DND-41 (cell line): ENCODE data around the gene SOCS7.
A peak's percentile ranks its signal among the peaks of the same experiment; 100 is the strongest.

ENCODE experiments used
- ATAC-seq: fragments of 200-7000 bp; cut with Tn5 transposase; 3 replicates; pipeline ENCODE4 v1.9.1; 2021; ENCODE audit warnings: low read depth; ENCODE audit not compliant: insufficient read depth
- DNase-seq: peaks from one replicate; pipeline ENCODE4 v3.0.0-alpha.2; 2020
- H2AFZ ChIP-seq: 2 replicates; pipeline ENCODE4 v1.6.0; 2012; ENCODE audit warnings: low read depth, low read length
- H3K27ac ChIP-seq: 2 replicates; pipeline ENCODE4 v1.5.1; 2012; ENCODE audit warnings: low read length, inconsistent platforms
- H3K27me3 ChIP-seq: fragments of 200-600 bp; sonication (generic); 2 replicates; pipeline ENCODE4 v1.6.0; 2012; ENCODE audit warnings: low read length, mild to moderate bottlenecking, inconsistent platforms; ENCODE audit not compliant: insufficient read depth, poor library complexity
- H3K36me3 ChIP-seq: 2 replicates; pipeline ENCODE4 v1.5.1; 2012; ENCODE audit warnings: low read length, inconsistent platforms; ENCODE audit not compliant: insufficient read depth
- H3K4me1 ChIP-seq: 2 replicates; pipeline ENCODE4 v1.5.1; 2012; ENCODE audit warnings: mild to moderate bottlenecking, low read length; ENCODE audit not compliant: insufficient read depth
- H3K4me2 ChIP-seq: 2 replicates; pipeline ENCODE4 v1.6.0; 2012; ENCODE audit warnings: mild to moderate bottlenecking, moderate library complexity, low read length, inconsistent platforms; ENCODE audit not compliant: insufficient read depth
- H3K4me3 ChIP-seq, 2 experiments: fragments of 200-600 bp in 1 of 2; shearing (Covaris generic) in 1 of 2; 2 replicates each; pipeline ENCODE4 v1.5.1; 2012 to 2016; ENCODE audit warnings: inconsistent platforms in 2 of 2, low read length in 2 of 2, mild to moderate bottlenecking in 2 of 2, low read depth in 1 of 2, moderate library complexity in 1 of 2
- H3K79me2 ChIP-seq: 2 replicates; pipeline ENCODE4 v1.6.0; 2012; ENCODE audit warnings: low read length, inconsistent platforms; ENCODE audit not compliant: insufficient read depth
- H3K9ac ChIP-seq: 2 replicates; pipeline ENCODE4 v1.6.0; 2012; ENCODE audit warnings: low read depth, mild to moderate bottlenecking, inconsistent platforms, low read length, moderate library complexity
- H3K9me3 ChIP-seq: 2 replicates; pipeline ENCODE4 v1.5.1; 2012; ENCODE audit warnings: low read length, moderate library complexity, mild to moderate bottlenecking, inconsistent platforms; ENCODE audit not compliant: insufficient read depth, severe bottlenecking
- H4K20me1 ChIP-seq: 2 replicates; pipeline ENCODE4 v1.6.0; 2012; ENCODE audit warnings: low read length; ENCODE audit not compliant: insufficient read depth
- CTCF ChIP-seq: IDR thresholded peaks from 2 replicates; pipeline ENCODE4 v1.5.1; 2012; ENCODE audit warnings: borderline replicate concordance, low read length, moderate library complexity, mild to moderate bottlenecking; ENCODE audit not compliant: poor library complexity, severe bottlenecking; ENCODE audit errors: extremely low read depth
- EZH2 ChIP-seq: IDR thresholded peaks from 3 replicates; pipeline ENCODE4 v1.6.1; 2012; ENCODE audit warnings: borderline replicate concordance, low read depth, mild to moderate bottlenecking, moderate library complexity, low read length, inconsistent platforms; ENCODE audit not compliant: severe bottlenecking

SOCS7 gene

GRCh38 chr17:38441429-38442061, 89.9 kb downstream of the SOCS7 start:
- Histone ChIP-seq H3K9ac (no peak overlapping the region), H2AFZ (no peak overlapping the region), H3K9me3 (no peaks in the 10 kb centered on the region), H3K27ac (no peak overlapping the region; the same call in 1 of the 2 replicates), H3K79me2 (peaks cover 97% of the 10 kb centered on the region), H3K4me1 (peaks cover 7% of the 10 kb centered on the region), H3K4me3 (no peak overlapping the region), H3K36me3 (peaks cover 29% of the 10 kb centered on the region), H4K20me1 (peaks cover 57% of the 10 kb centered on the region), H3K4me2 (no peak overlapping the region), H3K27me3 (no peaks in the 10 kb centered on the region)
- no peak for TF ChIP-seq CTCF
- no peak for TF ChIP-seq EZH2
- no peak for DNase-seq
- no peak for ATAC-seq

GRCh38 chr17:38442548-38442947, 90.9 kb downstream of the SOCS7 start:
- H3K4me1 ChIP-seq = peaks cover 7% of the 10 kb centered on the region
- H3K4me3 ChIP-seq = no peak overlapping the region
- DNase-seq = no peak
- H3K79me2 ChIP-seq = peaks cover 95% of the 10 kb centered on the region
- H3K27me3 ChIP-seq = no peaks in the 10 kb centered on the region
- no peak for TF ChIP-seq EZH2
- no peak for TF ChIP-seq CTCF
- H3K27ac ChIP-seq = 0 out of 2 replicates have a peak overlapping the region, but pooled peaks have one; percentile 41
- peaks cover 56% of the 10 kb centered on the region for H4K20me1 ChIP-seq
- no peak overlapping the region for H3K9ac ChIP-seq
- no peak overlapping the region for H2AFZ ChIP-seq
- no peaks in the 10 kb centered on the region for H3K9me3 ChIP-seq
- H3K4me2 ChIP-seq = no peak overlapping the region
- no peak for ATAC-seq
- peaks cover 22% of the 10 kb centered on the region for H3K36me3 ChIP-seq

- no peak overlapping the region for H3K9ac ChIP-seq
- no peaks in the 10 kb centered on the region for H3K27me3 ChIP-seq
- H3K27ac ChIP-seq = peak overlapping the region; percentile 47
- DNase-seq (no peak), ATAC-seq (peak; percentile 10; the same call in 1 of the 3 replicates)
- H4K20me1 ChIP-seq = peaks cover 57% of the 10 kb centered on the region
- H3K4me3 ChIP-seq = no peak overlapping the region
- H3K9me3 ChIP-seq = no peaks in the 10 kb centered on the region
- no peak overlapping the region for H2AFZ ChIP-seq
- H3K79me2 ChIP-seq = peaks cover 95% of the 10 kb centered on the region
- H3K4me1 ChIP-seq = peaks cover 7% of the 10 kb centered on the region
- H3K4me2 ChIP-seq = no peak overlapping the region
- TF ChIP-seq EZH2 = no peak
- TF ChIP-seq CTCF = no peak
- peaks cover 23% of the 10 kb centered on the region for H3K36me3 ChIP-seq
Measured at GRCh38 chr17:38443356-38444031, 91.8 kb downstream of the SOCS7 start.
